Cardiac septum (tissue), 1 donor: ENCODE data around the gene GRM2. TPM values are rescaled to one million over a fixed set of nuclear protein-coding genes. Genes with fewer than 3 reads are reported as not detected.

Experiments used
- DNase-seq: peaks from one replicate; pipeline ENCODE4 v3.0.0-alpha.2; 2020; ENCODE audit warnings: low spot score
- intact Hi-C: fragments of 100-400 bp; cut with DNase I; formaldehyde crosslinking; loops from one replicate; pipeline ENCODE4 v1.14.0; 2022
- total RNA-seq: library from RNA; stranded (reverse); fragmentation: NEBNext Ultra II Directional; extraction: Animal tissue kit (Norgen Biotek cat#: 25700); gene quantifications from one replicate; pipeline ENCODE4 v1.2.1, GENCODE V29; 2021
- donor health status: DM: no; HTN: no; CAD: no.

Gene GRM2
- total RNA-seq, 1 donor from 2014 or later: 0.30 TPM

DNA sequence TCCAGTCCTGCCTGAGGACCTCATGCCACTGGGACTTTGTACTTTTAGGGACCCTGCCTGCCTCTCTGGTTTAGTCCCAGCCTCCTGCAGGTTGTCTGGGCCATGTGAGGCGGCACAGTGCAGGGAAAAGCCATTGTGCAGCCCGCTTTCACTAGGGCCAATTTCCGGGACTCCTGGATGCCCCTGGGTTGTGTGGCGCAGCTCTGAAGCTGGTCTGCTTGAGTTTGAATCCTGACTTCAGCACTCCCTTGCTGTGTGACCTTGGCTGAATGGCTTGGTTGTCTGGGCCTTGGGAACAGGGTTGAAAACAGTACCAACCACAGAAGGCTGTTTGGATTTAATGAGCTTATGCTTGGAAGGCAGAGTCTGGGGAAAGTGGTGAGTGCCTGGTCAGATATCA is 27.6 kb upstream of the GRM2 start:
- DNase-seq: no peak
- intact Hi-C loops: no loop called here

DNA sequence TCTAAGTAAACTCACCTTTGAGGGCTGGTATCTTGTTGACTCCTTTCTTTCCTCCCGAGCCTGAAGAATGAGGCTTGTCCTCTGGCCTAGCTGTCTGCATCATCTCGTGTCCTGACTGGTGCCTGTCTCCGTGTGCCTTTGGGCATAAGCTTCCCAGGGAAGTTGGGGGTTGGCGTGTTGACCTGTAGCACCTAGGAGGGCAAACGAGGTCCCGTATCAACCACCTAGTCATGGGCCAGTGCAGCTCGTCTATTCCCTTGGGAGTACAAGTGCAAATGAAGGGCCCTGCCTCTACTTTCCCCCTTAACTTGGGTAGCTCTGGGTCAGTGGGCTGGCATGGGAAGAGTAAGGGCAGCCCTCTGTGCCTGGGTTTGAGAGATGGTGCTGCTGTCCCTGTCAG is 27.1 kb upstream of the GRM2 start:
- intact Hi-C loops: loop anchor here (5.0 kb wide), 1 partner anchor 287 kb away; the partner anchor contains the start of gene RBM15B
- DNase-seq: no peak

DNA sequence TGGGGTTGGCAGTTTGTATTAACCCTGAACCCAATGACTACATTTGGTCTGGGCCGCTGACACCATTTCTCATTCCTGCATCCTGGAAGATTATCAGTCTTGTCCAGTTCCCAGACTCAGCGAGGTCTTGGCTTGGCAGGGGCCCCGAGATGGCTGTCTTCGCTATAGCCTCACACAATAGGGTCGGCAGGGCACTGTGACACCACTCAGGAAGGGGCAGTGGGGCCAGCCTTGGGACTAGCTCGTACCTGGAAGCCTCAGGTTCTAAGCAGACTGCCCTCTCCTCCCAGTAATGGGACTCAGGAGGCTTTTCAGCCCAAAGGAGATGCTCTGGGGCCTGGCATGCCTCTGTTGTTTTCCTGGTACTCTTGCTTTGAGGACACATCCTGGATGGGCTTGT is 26.7 kb upstream of the GRM2 start:
- intact Hi-C loops: loop anchor here (5.0 kb wide), 1 partner anchor 288 kb away; the partner anchor contains the start of gene RBM15B
- DNase-seq: no peak

DNA sequence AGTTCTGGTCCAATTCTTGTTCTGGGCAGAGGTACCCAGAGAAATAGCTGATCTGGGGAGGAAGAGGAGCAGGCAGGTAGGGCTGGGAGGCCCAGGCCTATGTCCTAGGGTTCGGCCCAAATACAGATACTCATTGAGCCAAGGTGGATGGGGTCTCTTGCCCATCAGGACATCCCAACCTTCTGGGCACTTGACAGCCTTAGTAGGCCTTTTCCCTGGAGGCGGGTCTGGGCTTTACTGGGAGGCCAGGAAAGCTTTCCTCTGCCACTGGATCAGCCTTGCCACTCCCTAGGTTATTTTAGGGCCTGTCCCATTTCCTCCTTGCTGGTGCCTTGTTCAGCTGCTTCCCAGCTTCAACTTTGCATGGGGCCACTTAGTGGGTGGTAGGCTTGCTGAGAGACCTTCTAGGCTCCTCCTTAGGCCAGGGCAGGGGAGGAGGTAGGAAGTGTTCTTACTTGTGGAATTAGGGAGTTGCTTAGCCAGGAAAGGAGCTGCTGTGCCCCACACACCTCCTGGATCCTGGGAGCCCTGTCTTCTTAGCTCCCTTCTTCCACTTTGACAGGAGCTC is 26.1 kb upstream of the GRM2 start:
- intact Hi-C loops: loop anchor here (5.0 kb wide), 1 partner anchor 288 kb away; the partner anchor contains the start of gene RBM15B
- no peak for DNase-seq

DNA sequence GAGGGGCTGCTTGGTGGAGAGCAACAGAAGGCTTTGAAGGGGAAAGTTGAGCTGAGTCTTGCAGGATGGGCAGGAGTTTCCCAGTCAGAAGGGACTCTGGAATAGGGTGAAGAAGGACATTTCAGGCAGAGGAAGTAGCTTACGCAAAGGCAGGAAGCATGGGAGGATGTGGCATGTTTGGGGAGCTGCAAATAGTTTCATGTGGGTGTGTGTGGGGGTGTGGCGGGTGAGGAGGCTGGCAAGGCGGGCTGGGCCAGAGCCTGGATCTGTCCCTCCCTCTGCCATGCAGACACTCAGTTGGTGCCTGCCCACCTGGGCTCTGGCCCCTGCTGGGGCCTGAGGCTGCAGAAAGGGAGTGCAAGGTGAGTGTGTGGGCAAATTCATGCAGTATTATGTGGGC is 25.4 kb upstream of the GRM2 start:
- intact Hi-C loops: loop anchor here (5.0 kb wide), 1 partner anchor 289 kb away; the partner anchor contains the start of gene RBM15B
- DNase-seq: no peak

DNA sequence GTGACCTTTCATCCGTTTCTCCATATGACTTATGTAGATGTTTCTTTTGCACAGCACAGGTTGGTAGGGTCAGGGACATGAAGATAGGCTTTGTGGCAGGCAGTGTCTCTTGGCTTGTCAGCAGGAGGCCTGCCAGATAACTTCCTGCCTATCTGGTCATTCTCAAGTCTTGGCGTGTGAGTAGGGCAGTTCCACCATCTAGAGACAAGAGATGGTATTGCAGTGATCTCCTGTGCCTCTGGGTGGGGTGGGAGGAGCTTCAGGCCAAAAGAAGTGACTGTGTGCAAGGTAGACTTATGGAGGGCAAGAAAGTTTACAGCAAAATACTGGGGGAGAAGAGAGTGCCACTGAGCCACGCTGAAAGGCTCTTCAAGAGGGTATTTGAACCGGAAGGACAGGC is 24.8 kb upstream of the GRM2 start:
- intact Hi-C loops: loop anchor here (5.0 kb wide), 1 partner anchor 290 kb away; the partner anchor contains the start of gene RBM15B

DNA sequence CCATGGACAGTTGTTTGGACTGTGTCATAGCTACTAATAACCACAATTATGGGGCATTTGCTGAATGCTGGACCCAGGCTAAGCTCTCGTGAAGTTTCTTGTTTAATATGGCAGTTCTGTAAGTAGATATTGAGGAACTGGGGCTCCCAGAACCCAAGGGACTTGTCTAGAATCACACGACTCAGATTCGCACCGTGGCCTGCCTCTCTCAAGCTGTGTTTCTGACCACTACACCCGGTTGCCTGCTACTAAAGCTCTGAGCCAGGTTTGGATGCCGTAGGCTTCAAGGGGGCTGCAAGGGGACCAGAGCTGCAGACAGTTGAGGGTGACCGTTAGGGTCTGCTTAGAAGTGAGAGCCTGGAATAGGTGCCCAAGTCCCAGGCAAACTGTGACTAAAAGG is 24.3 kb upstream of the GRM2 start:
- intact Hi-C loops: loop anchor here (5.0 kb wide), 1 partner anchor 290 kb away; the partner anchor contains the start of gene RBM15B
- no peak for DNase-seq

More for the DNA sequence above, 24.8 kb upstream of the GRM2 start:
- DNase-seq: no peak

DNA sequence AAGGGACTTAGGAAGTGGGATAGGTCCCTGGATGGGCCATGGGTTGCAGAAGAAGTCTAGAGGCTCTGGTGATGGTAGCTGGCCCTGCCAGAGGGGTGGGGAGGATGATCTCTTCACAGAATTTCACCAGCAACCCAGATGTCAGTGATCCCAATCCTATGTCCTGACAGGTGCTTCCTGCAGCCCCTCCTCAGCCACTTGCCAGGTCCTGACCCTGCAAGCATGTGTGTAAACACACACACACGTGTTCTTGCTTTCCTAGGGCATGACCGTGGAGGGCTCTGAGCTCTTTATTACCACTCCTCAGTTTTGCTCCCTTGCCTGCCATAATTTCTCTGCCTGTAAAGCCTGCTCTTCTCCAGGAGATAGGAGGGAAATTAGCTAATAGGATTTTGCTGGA is 23.3 kb upstream of the GRM2 start:
- no peak for DNase-seq
- intact Hi-C loops: loop anchor here (5.0 kb wide), 1 partner anchor 291 kb away; the partner anchor contains the start of gene RBM15B

DNA sequence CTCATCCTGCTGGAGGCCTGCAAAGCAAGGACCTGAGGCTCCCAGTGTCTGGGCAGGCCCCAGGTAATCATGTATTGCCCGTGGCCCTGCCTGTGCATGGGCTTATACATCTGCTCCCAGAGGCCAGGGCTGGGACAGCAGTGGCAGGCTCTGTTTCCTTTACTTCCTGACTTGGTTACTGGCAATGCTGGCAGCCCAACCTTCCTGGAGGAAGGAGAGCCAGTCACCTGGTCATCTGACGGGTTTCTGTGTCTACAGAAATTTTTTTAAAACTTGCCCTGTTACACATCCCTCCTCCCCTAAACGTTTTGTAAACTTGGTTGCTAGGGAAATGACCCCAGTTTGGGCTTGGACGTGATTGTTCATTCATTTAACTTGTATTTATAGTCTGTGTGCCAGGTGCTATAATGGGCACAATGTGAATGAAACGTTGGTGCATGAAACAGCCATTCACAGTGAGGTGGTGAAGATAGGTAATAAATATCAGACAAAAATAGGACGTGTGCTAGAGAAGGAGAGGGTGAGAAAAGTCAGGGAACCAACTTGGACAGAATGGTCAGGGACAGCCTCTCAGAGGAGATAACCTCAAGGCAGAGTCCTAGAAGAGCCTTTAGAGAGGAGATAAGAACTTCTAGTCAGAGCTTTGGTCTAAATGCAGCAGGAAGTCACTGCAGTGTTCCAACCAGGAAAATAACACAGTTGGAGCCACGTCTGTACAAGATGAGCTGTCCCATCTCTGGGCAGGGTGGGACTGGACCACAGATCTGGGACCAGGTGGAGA is 21.7 kb upstream of the GRM2 start:
- DNase-seq: no peak
- intact Hi-C loops: loop anchor here (5.0 kb wide), 1 partner anchor 293 kb away; the partner anchor contains the start of gene RBM15B

DNA sequence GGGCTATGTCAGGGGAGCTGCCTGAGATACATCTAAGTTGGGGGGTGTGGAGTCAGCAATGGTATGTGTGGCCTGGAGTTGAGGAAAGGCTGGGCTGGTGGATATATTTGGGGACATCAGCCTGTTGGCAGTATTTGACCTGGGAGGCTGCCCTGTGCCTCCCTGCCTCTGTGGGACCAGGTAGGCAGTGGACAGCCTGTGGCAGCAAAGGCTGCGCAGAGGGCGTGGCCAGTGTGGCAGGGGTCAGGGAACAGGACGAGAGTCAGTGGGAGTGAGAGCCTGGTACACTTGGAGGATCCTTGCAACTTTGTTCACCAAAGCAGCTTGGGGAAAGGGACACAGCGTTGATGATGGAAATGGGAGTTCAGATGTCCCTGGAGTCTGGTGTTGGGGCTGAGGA is 20.8 kb upstream of the GRM2 start:
- DNase-seq: no peak
- intact Hi-C loops: loop anchor here (2.0 kb wide), 1 partner anchor 15 kb away; the partner anchor contains the start of gene TEX264

DNA sequence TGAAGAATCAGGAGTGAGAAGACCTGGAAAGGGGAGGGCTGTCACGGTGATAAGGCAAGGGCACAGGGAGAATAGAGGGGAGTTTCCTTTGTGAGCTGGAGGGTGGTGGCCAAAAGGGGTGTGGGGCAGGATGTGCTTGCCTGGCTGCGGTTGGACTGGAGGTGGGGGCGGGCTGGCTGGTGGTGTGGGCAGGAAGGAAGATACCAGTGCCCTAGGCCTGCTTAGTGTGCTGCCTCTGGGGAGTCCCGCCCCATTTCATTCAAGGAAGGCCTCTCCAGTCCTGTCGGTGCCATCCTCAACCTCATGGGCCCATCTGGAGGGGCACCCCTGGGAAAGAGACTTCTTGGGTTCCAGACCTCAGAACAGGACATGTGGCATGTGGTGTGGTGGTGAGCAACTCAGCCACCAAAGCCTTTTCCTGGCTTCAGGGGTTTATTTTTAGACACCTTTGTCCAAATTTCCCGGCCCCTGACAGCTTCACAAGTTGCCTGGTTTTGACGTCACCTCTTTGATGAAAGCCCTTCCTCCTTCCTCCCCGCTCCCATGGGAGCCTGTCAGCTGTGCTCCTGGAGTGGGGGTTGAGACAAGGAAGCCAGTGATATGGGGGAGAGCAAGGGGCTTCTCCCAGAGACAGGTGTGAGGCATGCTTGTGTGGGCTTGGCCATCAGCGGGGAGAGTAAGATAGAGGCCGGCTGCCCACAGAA is 20.2 kb upstream of the GRM2 start:
- intact Hi-C loops: loop anchor here (2.0 kb wide), 1 partner anchor 16 kb away; the partner anchor contains the start of gene TEX264
- DNase-seq: peak; percentile 91

DNA sequence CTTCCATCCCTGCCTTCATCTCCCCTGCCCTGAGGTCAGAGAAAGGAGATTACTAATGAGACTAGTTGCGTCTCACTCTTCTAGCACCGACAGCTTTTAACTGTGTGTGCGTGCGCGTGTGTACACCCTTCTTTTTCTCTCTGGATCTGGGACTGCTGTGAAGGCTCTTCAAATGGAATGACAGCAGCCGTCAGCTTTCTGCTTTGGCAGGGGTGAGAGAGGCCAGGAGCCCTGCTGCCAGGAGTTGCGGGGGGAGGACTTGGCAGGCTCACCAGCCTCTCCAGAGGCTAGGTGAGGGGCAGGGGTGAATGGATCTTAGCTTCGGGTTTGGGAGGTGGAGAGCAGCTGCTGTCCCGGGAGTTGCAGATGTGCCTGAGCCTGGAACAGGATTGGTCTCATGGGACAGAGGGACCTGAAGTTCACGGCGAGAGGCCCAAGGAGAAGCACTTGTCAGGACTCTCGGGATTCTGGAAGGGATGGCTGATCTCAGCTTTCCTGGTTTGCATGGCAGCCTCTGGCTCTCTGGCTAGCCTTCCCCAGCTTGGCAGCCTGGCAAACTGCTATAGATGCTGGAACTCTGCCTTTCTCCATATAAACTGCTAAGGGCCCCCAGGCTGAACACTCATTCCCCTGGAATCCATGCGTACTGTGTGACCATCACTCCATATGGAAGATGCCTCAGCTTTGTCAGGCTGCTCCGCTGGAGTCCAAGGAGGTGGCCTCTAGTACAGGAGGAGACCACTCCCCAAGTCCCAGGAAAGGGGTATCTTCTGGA is 19.2 kb upstream of the GRM2 start:
- intact Hi-C loops: loop anchor here (2.0 kb wide), 1 partner anchor 17 kb away; the partner anchor contains the start of gene TEX264
- peak; percentile 79 for DNase-seq

DNA sequence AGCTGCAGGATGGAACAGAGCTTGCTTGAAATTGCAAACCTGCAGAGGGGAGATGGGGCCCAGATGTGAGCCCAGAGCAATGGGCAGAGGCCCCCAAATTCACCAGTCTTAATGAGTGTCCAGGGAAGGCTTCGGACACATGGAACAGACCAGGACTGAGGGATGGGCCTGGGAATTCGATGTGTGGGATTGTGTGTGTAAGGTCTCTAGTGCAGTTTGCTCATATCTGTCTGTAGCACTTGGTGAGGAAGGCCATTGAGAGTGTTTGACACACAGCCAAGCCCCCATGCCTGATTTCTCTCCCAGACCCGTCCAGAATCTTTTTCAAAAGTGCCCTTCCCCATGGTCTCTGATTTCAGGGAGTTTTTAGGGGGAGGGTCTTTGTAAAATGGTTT is 18.7 kb upstream of the GRM2 start:
- intact Hi-C loops: no loop called here
- DNase-seq: no peak

DNA sequence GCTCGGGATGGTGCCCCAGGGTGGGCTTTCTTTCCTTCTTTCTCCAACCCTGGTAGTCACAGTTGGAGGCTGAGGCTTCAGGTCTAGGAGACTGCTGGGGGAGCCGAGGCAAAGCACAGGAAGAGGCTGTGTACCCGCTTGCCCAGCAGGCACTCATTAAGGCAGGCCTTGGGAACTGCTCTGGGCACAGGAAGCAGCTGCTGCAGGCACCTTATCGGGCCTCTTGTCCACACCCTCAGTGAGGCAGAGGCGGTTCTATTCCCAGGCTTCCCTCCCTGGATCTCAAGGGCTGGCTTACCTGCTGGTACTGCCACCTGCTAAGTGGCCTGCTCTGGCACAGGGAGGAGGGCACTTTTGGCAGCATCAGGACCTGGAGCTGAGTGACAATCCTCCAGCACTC is 15.8 kb upstream of the GRM2 start:
- intact Hi-C loops: no loop called here
- DNase-seq: no peak

DNA sequence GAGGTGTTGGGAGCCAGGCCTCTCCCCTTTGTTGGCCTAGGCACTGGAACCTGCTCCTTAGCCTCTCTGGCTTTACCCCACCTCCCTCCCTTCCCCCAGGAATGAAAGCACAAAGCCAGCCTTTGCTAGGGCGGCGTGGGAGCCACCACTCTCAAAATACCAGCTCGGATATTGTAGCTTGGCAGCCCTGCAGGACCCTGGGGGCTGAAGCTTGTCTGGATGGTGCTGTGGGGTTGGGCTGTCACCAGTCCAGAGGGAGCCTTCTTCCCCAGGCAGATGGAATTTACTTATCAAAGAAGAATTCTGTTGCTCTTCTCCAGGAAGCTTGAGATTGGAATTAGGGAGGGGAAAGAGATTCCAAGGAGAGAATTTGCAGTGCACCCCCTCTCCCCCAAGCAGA is 14.9 kb upstream of the GRM2 start:
- intact Hi-C loops: no loop called here
- no peak for DNase-seq

DNA sequence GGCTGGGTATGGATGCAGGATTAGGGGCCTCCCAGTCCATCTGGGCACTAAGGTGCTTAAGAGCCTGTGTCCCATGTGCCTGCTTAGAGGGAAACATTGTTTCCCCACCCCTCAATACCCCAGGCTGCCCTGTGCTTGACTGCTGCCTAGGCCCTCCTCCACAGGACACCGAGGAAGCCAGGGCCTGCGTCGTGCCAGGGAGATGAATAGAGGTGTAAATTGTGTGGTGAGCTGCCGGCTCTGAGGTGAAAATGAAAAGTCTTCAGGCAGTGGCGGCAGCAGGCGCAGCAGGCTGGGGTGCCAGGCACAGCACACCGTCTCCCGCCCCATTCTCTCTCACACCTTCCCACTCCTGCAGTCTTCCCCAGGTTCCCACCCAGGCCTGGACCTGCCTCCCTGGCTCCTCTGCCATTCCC is 13.9 kb upstream of the GRM2 start:
- DNase-seq: no peak
- intact Hi-C loops: no loop called here

DNA sequence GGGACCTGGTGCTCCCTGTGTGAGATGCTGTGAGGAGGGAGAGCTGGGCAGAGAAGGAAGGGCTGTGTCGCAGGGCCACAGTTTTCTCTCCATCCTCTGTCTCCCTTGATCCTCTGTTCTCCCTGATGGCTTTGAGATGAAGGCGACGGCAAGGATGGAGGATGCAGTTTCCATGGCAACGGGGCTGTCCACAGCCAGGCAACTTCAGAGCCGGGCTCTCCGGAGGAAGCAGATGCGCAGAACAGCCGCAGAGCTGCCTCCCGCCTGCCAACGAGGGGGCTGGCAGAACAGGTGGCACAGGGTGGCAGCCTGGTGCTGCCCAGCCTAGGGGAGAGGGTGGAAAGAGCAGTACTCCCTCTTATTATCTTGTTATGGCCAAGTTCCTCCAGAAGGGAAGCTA is 9.9 kb upstream of the GRM2 start:
- DNase-seq: no peak
- intact Hi-C loops: no loop called here

DNA sequence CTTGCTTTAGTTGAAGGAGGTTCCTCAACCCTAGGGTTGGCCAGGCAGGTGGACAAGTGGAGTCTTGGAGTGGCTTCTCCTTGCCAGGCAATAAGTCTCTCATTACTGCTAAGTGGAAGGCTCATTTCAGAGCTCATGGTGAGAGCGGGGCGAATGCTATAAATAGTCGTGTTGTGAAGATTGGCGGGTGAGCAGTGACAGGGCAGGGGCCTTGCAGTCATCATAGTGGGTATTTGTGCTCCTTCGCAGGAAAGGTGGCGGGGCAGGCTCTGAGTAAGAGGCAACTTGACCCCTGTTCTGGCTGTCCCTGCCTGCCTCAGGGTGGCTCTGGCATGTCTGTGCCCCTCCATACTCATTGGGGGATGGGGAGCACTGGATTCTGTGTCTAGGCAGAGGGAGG is 8.7 kb upstream of the GRM2 start:
- DNase-seq: no peak
- intact Hi-C loops: no loop called here

DNA sequence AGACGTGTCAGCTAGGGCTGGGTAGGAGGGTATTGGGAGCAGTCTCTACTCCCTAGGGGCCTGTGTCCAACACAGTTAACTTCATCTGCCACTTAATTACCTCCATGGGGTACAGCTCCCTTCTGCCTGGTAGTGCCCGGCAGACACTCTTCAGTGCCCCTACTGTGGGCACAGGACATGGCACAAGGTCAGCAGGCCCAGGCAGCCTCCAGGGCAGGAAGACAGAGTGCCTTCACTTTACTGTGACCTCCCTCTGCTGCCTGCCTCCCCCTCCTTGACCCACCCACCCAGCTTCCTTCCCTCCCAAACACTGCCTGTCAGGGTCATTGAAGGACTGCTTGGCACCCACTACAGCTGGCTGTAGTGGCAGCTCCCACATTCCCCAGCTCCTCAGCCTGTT is 6.5 kb upstream of the GRM2 start:
- intact Hi-C loops: no loop called here
- DNase-seq: no peak
